G401 (cell line): ENCODE results near the gene ZFHX3. TPM values are rescaled to one million over a fixed set of nuclear protein-coding genes. Genes with fewer than 3 reads are reported as not detected.

ENCODE experiments used
- DNase-seq: peaks from one replicate; pipeline ENCODE4 v3.0.0-alpha.2; 2015; ENCODE audit warnings: low spot score
- in situ Hi-C: cut with HindIII; loops from 2 replicates; pipeline ENCODE4 v1.10.0; 2016; ENCODE audit warnings: low sequenced_read_pairs, mixed read lengths
- total RNA-seq: library from RNA; depleted of rRNA; stranded (reverse); fragments of >200 nt; shearing (Covaris generic); gene quantifications from 2 replicates; pipeline ENCODE4 v1.2.3, GENCODE V29; 2014

Gene ZFHX3
- total RNA-seq, 1 experiment from 2014 or later: 3.5 TPM

DNA sequence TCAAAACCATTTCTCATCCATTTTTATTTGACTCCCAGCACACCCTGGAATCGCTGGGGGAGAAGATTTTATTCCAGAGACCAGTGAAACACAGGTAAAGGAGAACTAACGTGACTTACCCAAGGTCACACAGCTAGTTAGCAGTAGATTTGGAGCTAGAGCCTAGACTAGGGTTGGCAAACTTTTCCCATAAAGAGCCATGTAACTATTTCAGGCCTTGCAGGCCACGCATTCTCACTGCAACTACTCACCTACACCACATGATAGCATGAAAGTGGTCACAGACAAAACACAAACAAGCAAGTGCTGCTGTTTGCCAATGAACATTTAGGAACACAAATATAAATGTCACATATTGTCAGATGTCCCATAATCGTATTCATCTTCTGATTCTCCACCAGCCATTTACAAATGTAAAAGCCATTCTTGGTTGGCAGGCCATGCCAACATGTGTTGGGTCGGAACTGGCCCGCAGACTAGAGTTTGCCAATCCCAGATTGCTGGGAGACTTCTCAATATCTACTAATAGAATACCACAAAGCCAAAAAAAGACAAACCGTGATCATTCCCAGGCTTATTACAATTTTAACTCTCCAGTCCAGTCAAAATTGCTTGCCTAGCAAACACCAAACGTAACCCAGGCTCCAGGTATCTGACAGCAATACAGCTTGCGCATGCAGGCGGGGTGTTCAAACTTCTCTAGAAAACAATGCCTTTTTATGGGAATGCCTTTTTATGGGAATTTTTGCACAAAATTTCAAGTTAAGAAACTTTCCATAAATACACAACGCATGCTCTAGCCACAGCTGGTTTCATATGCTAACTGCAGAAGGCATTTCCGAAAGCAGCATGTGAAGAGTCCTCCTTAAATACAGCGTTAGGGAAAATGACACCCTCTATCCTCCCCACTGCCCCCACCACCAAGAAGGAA, 20.9 kb downstream of the ZFHX3 start:
- no peak for DNase-seq
- in situ Hi-C loops: no loop called here

GRCh38 chr16:73025856-73026210, 22.1 kb downstream of the ZFHX3 start:
- in situ Hi-C loops: no loop called here
- DNase-seq: no peak

- DNase-seq: no peak
- in situ Hi-C loops: no loop called here
Observed at GRCh38 chr16:73025151-73025855, 22.6 kb downstream of the ZFHX3 start.

- in situ Hi-C loops: no loop called here
- DNase-seq: no peak
Observed at GRCh38 chr16:73024571-73025105, 23.3 kb downstream of the ZFHX3 start.

- in situ Hi-C loops: no loop called here
- no peak for DNase-seq
Observed at GRCh38 chr16:73023752-73024570, 24.0 kb downstream of the ZFHX3 start.

DNA sequence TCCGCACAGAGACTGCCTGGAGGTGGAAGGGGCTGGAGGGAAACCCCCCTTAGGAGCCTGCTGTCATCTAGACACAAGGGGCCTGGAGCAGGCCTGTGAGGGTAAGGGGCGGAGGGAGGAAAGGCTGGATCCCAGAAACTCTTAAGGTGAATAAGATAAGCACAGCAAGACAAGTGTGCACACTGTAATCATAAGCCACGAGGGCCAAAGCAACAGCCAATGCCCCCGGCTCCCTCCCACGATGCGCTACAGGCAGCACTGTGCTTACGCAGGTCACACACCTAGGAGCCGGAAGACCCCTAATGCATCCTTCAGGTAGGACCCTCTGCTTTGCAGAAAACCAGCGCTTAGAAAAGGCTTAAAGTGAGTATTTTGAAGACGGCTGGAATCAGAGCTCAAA, 24.6 kb downstream of the ZFHX3 start:
- in situ Hi-C loops: no loop called here
- DNase-seq: no peak

DNA sequence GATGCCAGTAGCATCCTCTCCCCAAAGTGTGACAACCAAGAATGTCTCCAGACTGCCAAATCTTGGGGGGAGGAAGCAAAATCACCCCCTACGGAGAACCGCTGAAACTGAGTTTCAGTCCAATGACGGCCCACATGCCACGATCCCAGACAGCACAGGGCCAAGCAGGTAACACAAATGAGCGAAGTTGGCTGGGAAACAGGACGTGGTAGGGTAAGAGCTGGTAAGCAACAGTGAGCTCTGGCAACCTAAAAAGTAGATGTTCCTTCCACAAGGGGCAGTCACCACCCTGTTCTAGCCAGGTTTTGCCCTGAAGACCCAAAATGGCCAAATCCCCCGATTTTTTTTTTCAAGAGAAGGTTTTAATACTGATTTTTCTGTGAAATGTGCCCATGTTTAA, 25.4 kb downstream of the ZFHX3 start:
- in situ Hi-C loops: no loop called here
- no peak for DNase-seq

DNA sequence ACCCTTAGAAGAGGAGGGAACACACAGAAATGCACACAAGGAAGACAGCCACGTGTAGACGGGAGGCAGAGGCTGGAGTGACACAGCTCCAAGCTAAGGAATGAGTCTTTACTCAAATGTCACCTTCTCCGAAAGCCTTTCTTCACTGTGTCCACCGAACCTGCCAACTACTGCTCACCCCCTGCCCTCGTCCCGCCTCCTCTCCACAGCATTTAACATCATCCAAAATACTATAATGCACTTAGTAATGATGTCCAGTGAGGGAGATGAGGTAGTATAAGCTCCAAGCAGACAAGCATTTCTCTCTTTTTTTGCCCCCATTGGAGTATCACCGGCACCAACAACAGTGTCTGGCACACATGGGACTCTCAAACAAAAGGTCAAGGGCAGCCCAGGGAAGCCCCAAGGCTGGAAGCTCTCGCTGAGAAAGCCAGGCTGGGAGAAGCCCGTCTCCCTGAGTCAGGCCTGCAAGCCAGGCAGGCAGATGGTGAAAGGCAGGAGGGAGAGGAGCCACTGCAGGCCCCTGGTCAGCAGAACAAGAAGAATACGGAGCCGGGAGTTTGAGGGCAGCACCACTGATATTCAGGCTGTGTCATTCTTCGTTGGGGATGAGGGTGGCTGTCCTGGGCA, 25.9 kb downstream of the ZFHX3 start:
- no peak for DNase-seq
- in situ Hi-C loops: no loop called here

GRCh38 chr16:73020409-73020884, 27.5 kb downstream of the ZFHX3 start:
- no peak for DNase-seq
- in situ Hi-C loops: no loop called here

GRCh38 chr16:73019457-73020362, 28.2 kb downstream of the ZFHX3 start:
- no peak for DNase-seq
- in situ Hi-C loops: no loop called here

DNA sequence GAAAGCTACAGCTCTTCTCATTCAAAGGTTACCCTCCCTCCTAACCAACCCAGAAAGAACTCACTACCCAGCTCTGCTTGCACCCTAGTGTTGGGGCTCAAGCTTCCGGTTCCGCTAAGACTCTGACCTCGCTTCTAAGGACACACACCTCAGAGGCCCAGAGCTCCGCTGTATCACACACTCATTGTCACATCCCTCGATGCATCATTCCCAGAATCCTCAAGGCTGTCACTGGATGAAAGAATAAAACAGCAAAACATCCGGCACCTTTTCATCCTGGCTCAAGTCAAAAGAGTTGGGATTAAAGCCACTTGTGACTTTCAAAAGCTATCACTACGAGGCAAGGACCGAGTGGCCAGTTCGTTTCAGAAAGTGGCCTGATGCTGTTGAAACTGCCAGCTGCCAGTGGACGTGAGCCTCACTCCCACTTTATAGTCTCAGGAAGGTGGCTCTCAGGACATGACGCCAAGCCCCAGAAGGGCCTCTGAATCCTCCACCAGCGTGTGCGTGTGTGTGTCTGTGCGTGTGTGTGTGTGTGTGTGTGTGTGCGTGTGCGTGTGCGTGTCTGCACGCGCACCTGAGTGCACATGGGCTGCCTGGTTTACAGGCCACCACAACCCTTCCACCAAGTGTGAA, 29.0 kb downstream of the ZFHX3 start:
- DNase-seq: no peak
- in situ Hi-C loops: no loop called here

DNA sequence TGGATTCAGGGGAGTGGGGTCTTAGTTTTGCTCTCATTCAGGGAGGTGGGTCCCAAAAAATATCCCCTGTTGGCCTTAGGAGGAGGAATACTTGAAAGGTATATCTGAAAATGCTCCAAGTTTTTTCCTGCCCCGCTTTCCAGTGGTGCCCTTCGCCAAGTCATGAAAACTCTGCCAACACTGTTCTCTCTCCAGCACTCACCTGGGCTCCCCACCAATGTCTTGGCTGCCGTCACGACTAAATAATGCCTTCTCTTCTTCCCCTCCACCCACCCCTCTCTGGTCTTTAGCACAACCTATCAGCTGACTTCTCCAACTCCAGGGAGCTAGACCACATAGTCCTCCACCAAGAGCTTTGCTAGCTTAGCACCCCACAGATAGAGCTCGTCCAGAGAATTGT, 30.6 kb downstream of the ZFHX3 start:
- in situ Hi-C loops: no loop called here
- no peak for DNase-seq

GRCh38 chr16:73016488-73016830, 31.5 kb downstream of the ZFHX3 start:
- in situ Hi-C loops: no loop called here
- no peak for DNase-seq

DNA sequence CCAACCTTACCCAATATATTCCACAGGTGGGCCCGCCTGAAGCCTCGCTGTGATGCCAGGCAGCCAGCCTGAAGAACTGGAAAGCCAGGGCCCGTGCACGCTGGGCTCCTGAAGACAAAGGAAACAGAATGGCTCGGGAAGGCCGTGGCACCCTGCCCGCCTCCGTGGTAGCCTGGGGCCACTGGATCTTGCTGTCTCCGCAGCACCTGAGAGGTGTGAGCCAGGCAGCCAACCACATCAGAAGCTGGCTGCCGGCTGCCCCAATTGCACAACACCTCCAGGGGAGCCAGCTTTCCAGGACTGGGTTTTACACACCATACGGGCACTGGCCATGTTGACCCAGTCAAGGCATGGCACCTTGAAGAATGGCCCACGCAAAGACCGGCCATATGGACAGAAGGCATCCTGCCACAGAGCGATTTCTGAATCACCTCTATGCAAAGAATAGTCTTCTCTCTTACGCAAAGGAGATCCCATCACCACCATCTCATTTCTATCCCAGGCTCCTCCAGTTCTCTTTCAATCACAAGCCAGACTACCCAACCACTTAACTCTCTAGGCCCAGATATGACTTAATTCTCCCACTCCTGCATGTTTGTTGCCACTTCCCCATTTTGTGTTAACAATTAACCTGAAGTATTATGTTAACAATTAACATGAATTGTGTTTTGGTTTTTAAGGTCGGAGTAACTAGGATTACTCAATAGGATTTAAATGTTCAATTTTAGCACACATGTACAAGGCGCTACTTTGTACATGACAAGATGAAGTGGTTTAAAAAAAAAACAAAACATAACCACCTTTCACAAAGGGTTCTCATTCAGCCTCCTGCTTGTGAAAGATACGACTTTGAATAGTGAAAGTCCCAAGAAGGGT, 32.1 kb downstream of the ZFHX3 start:
- DNase-seq: no peak
- in situ Hi-C loops: no loop called here

GRCh38 chr16:73014768-73015167, 33.2 kb downstream of the ZFHX3 start:
- in situ Hi-C loops: no loop called here

GRCh38 chr16:73013974-73014373, 34.0 kb downstream of the ZFHX3 start:
- no peak for DNase-seq
- in situ Hi-C loops: no loop called here

More at GRCh38 chr16:73014768-73015167, 33.2 kb downstream of the ZFHX3 start:
- DNase-seq: no peak

GRCh38 chr16:73012341-73012740, 35.6 kb downstream of the ZFHX3 start:
- DNase-seq: no peak
- in situ Hi-C loops: no loop called here
